ENCODE data around the gene MBNL2. TPM values are rescaled to one million over a fixed set of nuclear protein-coding genes. Genes with fewer than 3 reads are reported as not detected.

Gene MBNL2
- total and polyA plus RNA-seq, 10 of the 15 experiments (the other 5 are each of a cell fraction or from before 2014, with no cell fraction given), result 1.6 to 9.7 (median 6.7) TPM

DNA sequence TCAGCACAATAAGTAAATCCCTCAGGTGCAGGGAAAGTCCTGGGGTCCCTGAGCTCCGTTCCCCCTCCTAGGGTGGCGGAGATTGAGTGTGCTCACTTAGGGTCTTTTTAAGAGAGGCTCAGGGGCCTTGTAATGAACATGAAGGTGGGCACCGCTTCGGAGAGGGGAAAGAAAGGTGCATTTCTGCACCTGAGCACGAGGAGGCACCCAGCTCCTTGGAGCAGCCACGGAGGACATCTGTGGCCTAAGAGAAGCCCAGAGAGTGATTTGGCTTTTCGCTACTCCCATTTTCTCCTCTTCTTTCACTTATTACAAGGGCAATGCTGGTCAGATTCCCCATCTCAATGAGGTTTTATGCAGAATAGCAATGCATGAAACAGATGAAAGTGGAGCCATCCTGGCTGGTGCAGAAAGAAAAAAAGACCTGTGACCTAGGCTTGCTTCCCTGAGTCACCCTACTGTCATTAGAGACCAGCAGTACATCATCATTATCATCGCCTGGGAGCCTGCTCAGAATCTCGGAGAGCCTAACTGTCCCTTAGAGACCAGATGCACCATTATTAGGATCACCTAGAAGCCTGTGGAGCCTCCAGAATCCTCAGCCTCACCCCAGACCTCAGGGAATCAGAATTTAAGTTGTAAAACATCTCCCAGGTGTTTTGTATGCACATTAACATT is 125.3 kb downstream of the MBNL2 start:
- H3K36me3 ChIP-seq (ENCODE audit: control insufficient read depth in 2 of 2, insufficient read depth in 2 of 2, low read length in 1 of 2), result peaks cover 0 to 5% of the 10 kb centered on the region in 2 experiments; a peak in 1 of 4 replicates
- in situ Hi-C loops (cut with MboI), result no loop called here
- WGBS (ENCODE audit: insufficient coverage, insufficient replicate concordance, low lambda C conversion rate, missing lambda C conversion rate), result 89% methylated on average over 9 of the region's 9 CpGs
- H3K9ac ChIP-seq (ENCODE audit: control insufficient read depth, insufficient read depth, low read length), result no peak overlapping the region
- H3K4me1 ChIP-seq (ENCODE audit: control insufficient read depth, insufficient read depth, low read length), result no peaks in the 10 kb centered on the region
- no peak for TF ChIP-seq NFXL1 (IDR thresholded peaks at IDR 0.05; ENCODE audit: borderline replicate concordance)
- no peak for TF ChIP-seq MTA2 (IDR thresholded peaks at IDR 0.05; ENCODE audit: low read depth)
- TF ChIP-seq JUND (IDR thresholded peaks at IDR 0.05; ENCODE audit: low read depth, low read length), result no peak
- TF ChIP-seq, protein P1, sequence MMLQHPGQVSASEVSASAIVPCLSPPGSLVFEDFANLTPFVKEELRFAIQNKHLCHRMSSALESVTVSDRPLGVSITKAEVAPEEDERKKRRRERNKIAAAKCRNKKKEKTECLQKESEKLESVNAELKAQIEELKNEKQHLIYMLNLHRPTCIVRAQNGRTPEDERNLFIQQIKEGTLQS (IDR thresholded peaks at IDR 0.05; ENCODE audit: borderline replicate concordance, extremely low read depth, low read depth, low read length), result no peak
- TF ChIP-seq PML (IDR thresholded peaks at IDR 0.05; ENCODE audit: low read length), result no peak
- TF ChIP-seq SMAD1 (IDR thresholded peaks at IDR 0.05; ENCODE audit: low read depth, partially characterized antibody), result no peak
- TF ChIP-seq NFYA (IDR thresholded peaks at IDR 0.05; ENCODE audit: borderline replicate concordance, low read depth, low read length), result no peak
- TF ChIP-seq TARDBP (IDR thresholded peaks at IDR 0.05; ENCODE audit: borderline replicate concordance), result no peak
- TF ChIP-seq EZH2 (IDR thresholded peaks at IDR 0.05; ENCODE audit: borderline replicate concordance, control insufficient read depth, low read depth, low read length), result no peak
- no peak for TF ChIP-seq MYC (IDR thresholded peaks at IDR 0.05; ENCODE audit: insufficient read depth, insufficient read length, insufficient replicate concordance, low read length, severe bottlenecking)
- no peak for TF ChIP-seq IRF4 (IDR thresholded peaks at IDR 0.05; ENCODE audit: low read depth, low read length)
- TF ChIP-seq ZZZ3 (IDR thresholded peaks at IDR 0.05; ENCODE audit: control insufficient read depth, insufficient read length, low read depth), result no peak
- TF ChIP-seq IKZF1 (conservative IDR thresholded peaks at IDR 0.05), result no peak
- TF ChIP-seq CBX5 (IDR thresholded peaks at IDR 0.05; ENCODE audit: low read depth), result no peak
- TF ChIP-seq SUZ12 (IDR thresholded peaks at IDR 0.05; ENCODE audit: unreplicated experiment), result no peak
- TF ChIP-seq, protein P2, sequence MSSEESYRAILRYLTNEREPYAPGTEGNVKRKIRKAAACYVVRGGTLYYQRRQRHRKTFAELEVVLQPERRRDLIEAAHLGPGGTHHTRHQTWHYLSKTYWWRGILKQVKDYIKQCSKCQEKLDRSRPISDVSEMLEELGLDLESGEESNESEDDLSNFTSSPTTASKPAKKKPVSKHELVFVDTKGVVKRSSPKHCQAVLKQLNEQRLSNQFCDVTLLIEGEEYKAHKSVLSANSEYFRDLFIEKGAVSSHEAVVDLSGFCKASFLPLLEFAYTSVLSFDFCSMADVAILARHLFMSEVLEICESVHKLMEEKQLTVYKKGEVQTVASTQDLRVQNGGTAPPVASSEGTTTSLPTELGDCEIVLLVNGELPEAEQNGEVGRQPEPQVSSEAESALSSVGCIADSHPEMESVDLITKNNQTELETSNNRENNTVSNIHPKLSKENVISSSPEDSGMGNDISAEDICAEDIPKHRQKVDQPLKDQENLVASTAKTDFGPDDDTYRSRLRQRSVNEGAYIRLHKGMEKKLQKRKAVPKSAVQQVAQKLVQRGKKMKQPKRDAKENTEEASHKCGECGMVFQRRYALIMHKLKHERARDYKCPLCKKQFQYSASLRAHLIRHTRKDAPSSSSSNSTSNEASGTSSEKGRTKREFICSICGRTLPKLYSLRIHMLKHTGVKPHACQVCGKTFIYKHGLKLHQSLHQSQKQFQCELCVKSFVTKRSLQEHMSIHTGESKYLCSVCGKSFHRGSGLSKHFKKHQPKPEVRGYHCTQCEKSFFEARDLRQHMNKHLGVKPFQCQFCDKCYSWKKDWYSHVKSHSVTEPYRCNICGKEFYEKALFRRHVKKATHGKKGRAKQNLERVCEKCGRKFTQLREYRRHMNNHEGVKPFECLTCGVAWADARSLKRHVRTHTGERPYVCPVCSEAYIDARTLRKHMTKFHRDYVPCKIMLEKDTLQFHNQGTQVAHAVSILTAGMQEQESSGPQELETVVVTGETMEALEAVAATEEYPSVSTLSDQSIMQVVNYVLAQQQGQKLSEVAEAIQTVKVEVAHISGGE (CRISPR knock-in tag; IDR thresholded peaks at IDR 0.05), result no peak
- H3K4me3 ChIP-seq, result no peak overlapping the region
- intact Hi-C loops (cut with micrococcal nuclease; ENCODE audit: unreplicated experiment), result no loop called here
- ChIA-PET POLR2A (no interaction called here), RAD21 (ENCODE audit: unreplicated experiment) (no interaction called here), SMC1A (ENCODE audit: uncharacterized antibody, unreplicated experiment) (interaction anchor here (0.7 to 1.5 kb wide), 2 partner anchors 112 to 123 kb away, joined by 3 read pairs; no protein-coding TSS in a partner anchor), CTCF (interaction anchor here (0.9 to 10.7 kb wide), 3 partner anchors 12 to 238 kb away, joined by 3 to 96 read pairs (median 9); no protein-coding TSS in a partner anchor)
- ATAC-seq (no peak), DNase-seq (ENCODE audit: low read depth, low spot score) (no peak), FAIRE-seq (no peak)
- H3K27ac ChIP-seq (ENCODE audit: control insufficient read depth, insufficient read depth), result no peak overlapping the region
- no peaks in the 10 kb centered on the region for H4K20me1 ChIP-seq (ENCODE audit: control insufficient read depth, insufficient read depth)
- H3K79me2 ChIP-seq (ENCODE audit: control insufficient read depth, insufficient read depth, low read length), result no peaks in the 10 kb centered on the region
- H3K27me3 ChIP-seq (replicated peaks in 1 of 2; ENCODE audit: control insufficient read depth in 2 of 2, insufficient read depth in 2 of 2, low read length in 1 of 2), result no peaks in the 10 kb centered on the region
- H3K4me2 ChIP-seq (ENCODE audit: control insufficient read depth, insufficient read depth), result no peak overlapping the region
- H2AFZ ChIP-seq (ENCODE audit: control insufficient read depth, low read depth, low read length), result no peak overlapping the region
- no peaks in the 10 kb centered on the region for H3K9me3 ChIP-seq (replicated peaks; ENCODE audit: control insufficient read depth, insufficient read depth, low read length)
- BruUV-seq (replicated peaks), result no TSS peak

Data from GM12878 (cell line).